ENCODE results near the gene ZBTB32.
A peak's percentile ranks its signal among the peaks of the same experiment; 100 is the strongest.

ZBTB32 gene

DNA sequence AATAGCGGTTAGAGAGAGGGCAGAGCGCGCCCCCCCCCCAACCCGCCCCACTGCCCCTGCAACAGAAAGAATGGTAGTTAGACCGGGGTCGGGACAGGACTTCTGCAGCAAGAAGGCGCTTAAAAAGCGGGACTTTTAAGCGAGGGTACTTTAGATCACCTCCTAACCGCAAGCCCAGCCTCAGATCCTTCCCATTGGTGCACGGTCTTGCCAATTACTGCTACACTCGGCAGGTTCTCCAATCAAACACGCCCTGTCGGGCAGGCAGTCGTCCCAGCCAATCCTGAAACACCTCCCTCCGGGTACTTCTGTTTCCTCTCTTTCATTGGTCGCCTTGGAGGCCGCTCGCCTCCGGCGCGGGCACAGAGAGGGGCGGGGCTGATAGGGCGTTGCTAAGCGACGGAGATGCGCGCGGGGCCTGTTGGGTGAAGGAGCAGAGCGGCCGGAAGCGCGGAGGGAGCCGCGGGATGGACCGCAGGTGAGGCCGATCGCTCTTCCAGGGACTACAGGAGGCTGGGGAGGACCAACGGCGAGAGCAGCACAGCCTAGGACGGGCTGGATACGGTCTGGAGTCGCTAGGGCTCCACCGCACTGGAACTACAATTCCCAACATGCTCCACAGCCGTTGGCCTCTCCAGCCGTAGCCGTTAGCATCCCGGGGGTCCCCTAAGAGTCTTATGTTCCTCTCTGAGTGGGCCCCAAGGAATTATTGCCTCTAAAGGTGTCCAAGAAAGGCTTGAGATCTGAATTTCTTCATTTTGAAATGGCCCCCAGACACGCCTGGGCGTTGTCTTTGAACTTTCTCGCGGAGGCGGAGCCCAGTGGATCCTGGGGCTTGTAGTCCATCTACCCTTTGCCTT is 53.6 kb downstream of the ZBTB32 start, which contains the start of gene PROSER3:
Gene PROSER3, plus strand, starts transcription at position 428 of the 860 bp plus-strand sequence. Its CDS starts 40 bp downstream, at position 468.
- Histone ChIP-seq H3K4me3 (ENCODE audit: low read depth in 1 of 2, low read length in 2 of 2) (peak within 1 kb of the TSS; percentile 96 to 100), H3K4me1 (ENCODE audit: control insufficient read depth in 1 of 2, insufficient read depth in 2 of 2, low read length in 2 of 2) (peaks cover 23 to 31% of the 10 kb centered on the region in 2 donors), H3K9ac (ENCODE audit: low read depth in 1 of 2, low read length in 2 of 2) (peak within 1 kb of the TSS; percentile 96 to 98), H3K27me3 (ENCODE audit: control insufficient read depth in 1 of 2, insufficient read depth in 2 of 2, low read length in 2 of 2) (peaks cover 0 to 4% of the 10 kb centered on the region in 2 donors), H3K9me3 (ENCODE audit: control insufficient read depth in 1 of 2, low read length in 2 of 2) (no peaks in the 10 kb centered on the region), H3K27ac (ENCODE audit: low read depth, low read length) (peak within 1 kb of the TSS; percentile 97), H3K36me3 (ENCODE audit: control insufficient read depth in 1 of 2, insufficient read depth in 2 of 2, low read length in 2 of 2) (peaks cover 9 to 27% of the 10 kb centered on the region in 2 donors)

- H3K36me3 ChIP-seq (ENCODE audit: control insufficient read depth in 1 of 2, insufficient read depth in 2 of 2, low read length in 2 of 2): peaks cover 9 to 17% of the 10 kb centered on the region in 2 donors
- no peaks in the 10 kb centered on the region for H3K9me3 ChIP-seq (ENCODE audit: control insufficient read depth in 1 of 2, low read length in 2 of 2)
- no peak overlapping the region for H3K27ac ChIP-seq (ENCODE audit: low read depth, low read length)
- no peak overlapping the region for H3K9ac ChIP-seq (ENCODE audit: low read depth in 1 of 2, low read length in 2 of 2)
- H3K27me3 ChIP-seq (ENCODE audit: control insufficient read depth in 1 of 2, insufficient read depth in 2 of 2, low read length in 2 of 2): peaks cover 0 to 4% of the 10 kb centered on the region in 2 donors
- H3K4me3 ChIP-seq (ENCODE audit: low read depth in 1 of 2, low read length in 2 of 2): no peak overlapping the region
- peaks cover 23 to 31% of the 10 kb centered on the region in 2 donors for H3K4me1 ChIP-seq (ENCODE audit: control insufficient read depth in 1 of 2, insufficient read depth in 2 of 2, low read length in 2 of 2)
Observed at GRCh38 chr19:35759697-35760096, 55.3 kb downstream of the ZBTB32 start.

DNA sequence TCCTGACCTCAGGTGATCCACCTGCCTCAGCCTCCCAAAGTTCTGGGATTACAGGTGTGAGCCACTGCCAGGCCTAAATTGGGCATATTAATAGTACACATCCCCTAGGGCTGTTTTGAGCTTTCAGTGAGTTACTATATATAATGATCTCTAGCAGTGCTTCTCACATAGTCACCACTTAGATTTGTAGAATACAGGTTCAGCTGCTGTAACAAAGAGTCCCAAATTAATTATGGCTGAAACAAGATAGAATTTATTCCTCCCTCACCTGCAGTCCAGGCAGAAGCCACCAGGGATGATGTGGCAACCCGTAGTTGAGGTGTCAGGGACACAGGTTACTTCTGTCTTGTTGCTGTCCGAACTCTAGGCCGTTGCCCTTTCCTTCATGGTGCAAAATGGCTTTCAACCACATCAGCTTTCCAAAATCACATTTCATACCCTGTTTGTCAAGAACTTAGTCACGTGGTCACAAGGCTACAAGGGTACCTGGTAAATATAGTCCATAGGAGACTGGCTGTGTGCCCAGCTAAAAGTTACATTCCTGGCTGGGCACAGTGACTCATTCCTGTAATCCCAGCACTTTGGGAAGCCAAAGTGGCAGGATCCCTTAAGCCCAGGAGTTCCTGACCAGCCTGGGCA is 56.5 kb downstream of the ZBTB32 start:
- Histone ChIP-seq H3K27ac (ENCODE audit: low read depth, low read length) (no peak overlapping the region), H3K4me3 (ENCODE audit: low read depth in 1 of 2, low read length in 2 of 2) (no peak overlapping the region)

DNA sequence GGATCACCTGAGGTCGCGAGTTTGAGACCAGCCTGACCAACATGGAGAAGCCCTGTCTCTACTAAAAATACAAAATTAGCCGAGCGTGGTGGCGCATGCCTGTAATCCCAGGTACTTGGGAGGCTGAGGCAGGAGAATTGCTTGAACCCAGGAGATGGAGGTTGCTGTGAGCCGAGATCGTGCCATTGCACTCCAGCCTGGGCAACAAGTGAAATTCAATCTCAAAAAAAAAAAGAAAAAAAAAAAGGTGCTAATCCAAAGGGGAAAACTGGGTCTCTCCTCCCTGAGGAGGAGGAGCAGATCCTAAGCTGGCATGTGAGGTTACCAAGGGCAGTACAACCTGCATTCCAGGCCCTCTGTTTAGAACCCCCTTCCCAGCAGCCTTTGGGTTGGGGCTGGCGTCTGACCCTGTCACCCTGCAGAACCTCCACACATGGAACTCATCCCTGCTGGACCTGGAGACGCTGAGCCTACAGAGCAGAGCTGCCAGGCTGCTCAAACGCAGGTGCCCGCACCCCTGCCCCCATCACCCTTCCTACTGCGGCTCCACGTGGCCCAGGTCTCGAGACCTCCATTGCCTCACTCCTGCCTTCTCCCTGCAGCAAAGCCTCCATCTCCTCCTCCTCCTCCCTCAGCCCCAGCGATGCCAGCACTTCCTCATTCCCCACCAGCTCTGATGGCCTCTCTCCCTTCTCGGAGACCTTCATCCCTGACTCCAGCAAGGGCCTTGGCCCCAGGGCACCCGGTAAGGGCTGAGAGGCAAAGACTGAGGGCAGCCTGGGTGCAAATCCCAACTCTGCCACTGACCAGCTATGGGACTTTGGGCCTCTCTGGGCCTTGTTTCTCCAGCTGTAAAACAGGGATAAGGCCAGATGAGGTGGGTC is 60.3 kb downstream of the ZBTB32 start:
- Histone ChIP-seq H3K4me1 (ENCODE audit: control insufficient read depth in 1 of 2, insufficient read depth in 2 of 2, low read length in 2 of 2) (peaks cover 1 to 2% of the 10 kb centered on the region in 2 donors), H3K27me3 (ENCODE audit: control insufficient read depth in 1 of 2, insufficient read depth in 2 of 2, low read length in 2 of 2) (no peaks in the 10 kb centered on the region), H3K9me3 (ENCODE audit: control insufficient read depth in 1 of 2, low read length in 2 of 2) (no peaks in the 10 kb centered on the region), H3K36me3 (ENCODE audit: control insufficient read depth in 1 of 2, insufficient read depth in 2 of 2, low read length in 2 of 2) (peaks cover 9 to 28% of the 10 kb centered on the region in 2 donors), H3K4me3 (ENCODE audit: low read depth in 1 of 2, low read length in 2 of 2) (no peak overlapping the region), H3K27ac (ENCODE audit: low read depth, low read length) (no peak overlapping the region), H3K9ac (ENCODE audit: low read depth in 1 of 2, low read length in 2 of 2) (no peak overlapping the region)

More for the DNA sequence above, 56.5 kb downstream of the ZBTB32 start:
- Histone ChIP-seq H3K36me3 (ENCODE audit: control insufficient read depth in 1 of 2, insufficient read depth in 2 of 2, low read length in 2 of 2) (peaks cover 9 to 25% of the 10 kb centered on the region in 2 donors), H3K4me1 (ENCODE audit: control insufficient read depth in 1 of 2, insufficient read depth in 2 of 2, low read length in 2 of 2) (peaks cover 18 to 28% of the 10 kb centered on the region in 2 donors), H3K9ac (ENCODE audit: low read depth in 1 of 2, low read length in 2 of 2) (no peak overlapping the region), H3K27me3 (ENCODE audit: control insufficient read depth in 1 of 2, insufficient read depth in 2 of 2, low read length in 2 of 2) (peaks cover 0 to 4% of the 10 kb centered on the region in 2 donors), H3K9me3 (ENCODE audit: control insufficient read depth in 1 of 2, low read length in 2 of 2) (no peaks in the 10 kb centered on the region)
